Putamen (tissue), 1 donor: Measurements from ENCODE around the gene FAXC.
A peak's percentile ranks its signal among the peaks of the same experiment; 100 is the strongest.
"Not testable (repeated sequence)": the region's sequence is repeated elsewhere in the genome, so short reads cannot be mapped to it uniquely, and the experiment has no call there.

Experiments used
- DNase-seq: peaks from one replicate; pipeline ENCODE4 v3.0.0-alpha.2; 2016; ENCODE audit warnings: low spot score

The FAXC gene

DNA sequence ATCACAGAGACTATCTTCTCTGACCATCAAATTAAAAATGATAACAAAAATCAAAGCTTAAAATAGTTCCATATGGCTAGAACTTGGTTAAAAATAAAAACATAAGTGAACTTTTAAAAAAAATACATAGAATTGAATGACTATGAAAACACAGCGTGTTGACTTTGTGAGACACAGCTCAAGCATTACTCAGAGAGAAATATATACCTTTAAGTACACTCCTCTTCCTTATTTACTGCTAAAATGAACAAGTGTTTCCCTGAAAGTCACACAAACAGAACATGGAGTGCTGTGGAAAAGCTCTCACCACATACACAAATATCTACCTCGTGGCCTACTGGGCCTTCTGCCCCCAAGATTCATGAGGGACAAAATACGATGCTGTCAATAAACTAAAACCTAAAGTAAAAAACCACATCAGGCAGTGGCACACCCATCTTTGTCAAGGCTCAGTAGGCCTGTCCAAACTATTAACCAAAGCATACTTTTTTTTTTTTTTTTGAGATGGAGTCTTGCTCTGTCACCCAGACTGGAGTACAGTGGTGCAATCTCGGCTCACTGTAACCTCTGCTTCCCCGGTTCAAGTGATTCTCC lies 7.5 kb downstream of the FAXC start:
- DNase-seq = no peak

DNA sequence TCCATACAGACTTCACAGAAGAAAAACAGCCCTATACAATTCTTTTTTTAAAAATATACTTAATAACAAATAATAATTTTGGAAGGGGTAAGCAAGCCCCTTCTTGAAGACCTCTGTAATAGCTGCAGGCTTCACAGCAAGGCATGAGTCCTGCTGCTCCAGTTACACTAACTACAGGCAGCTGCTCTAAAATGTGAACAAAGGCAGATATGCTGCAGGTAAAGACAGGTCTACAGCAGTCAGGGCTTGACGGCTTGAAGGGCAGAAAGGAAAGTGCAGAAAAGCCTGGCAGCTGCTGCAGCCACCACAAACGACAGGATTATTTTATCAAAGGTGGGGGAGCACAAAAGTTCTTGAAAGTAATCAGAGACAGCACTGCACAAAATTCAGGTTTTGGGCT lies 11.3 kb downstream of the FAXC start:
- DNase-seq = no peak

DNA sequence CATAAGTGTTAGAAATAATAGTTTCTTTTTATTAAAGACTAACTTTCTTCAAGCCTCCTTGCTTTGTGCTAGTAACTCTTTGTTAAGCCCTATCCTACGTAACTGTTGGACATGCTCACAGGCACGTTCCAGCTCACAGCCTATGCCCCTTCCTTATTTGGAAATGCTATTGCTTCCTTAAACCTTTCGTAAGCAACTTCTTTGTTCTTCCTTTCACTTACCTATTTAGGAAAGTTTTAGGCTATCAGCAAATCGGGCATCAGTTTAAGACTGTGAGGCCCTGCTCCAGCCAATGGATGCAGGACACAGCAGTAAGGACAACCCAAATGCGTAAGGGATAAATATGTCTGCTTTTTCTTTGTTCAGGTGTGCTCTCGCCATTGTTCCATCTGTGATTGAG lies 14.2 kb downstream of the FAXC start:
- DNase-seq = not testable (repeated sequence)

DNA sequence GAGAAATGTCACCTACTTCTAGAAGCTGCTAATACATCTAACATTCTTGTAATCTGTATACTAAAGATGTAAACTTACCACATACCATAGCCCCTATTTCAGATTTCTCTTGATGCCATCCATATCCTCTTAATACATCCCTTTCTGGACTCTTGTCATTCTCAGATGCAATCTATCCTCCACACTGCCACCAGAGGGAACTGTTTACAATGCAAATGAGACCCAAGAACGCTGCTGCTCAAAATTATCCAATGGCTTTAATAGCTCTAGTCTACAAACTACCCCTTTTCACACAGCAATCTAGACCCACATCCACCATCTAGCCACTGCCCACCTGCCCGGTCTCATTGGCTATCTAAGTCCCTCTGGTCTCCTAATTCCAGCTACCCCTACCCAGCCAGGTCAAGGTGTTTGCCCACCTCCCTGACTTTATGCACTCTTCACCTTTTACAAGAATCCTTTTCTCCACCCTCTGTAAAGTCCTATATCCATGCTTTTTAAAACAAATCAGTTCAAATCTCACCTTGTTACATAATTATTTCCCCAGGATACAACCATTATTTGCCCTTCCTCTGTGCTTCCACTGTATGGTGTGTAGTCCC lies 14.8 kb downstream of the FAXC start:
- peak; percentile 38 for DNase-seq

- DNase-seq = no peak
Observed at GRCh38 chr6:99333068-99333467, 16.4 kb downstream of the FAXC start.

DNA sequence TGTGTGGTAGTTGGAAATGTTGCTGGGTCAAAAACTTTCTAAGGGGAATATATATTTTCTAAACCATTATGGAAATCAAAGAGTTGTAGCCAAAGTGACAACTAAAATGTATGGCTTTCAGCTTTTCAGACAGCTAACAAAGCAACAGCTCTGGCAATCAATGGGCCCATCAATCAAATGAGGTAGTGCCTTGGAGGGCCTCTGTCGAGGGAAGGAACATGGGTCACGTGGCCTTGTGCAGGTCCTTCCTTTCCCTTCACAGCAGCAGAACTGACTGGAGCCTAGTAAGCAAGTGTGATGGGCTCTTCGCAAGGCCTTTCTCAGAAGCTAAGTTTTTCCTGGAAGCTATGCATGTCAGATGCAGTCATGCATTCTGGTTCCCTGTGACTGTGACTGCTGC lies 17.9 kb downstream of the FAXC start:
- DNase-seq = no peak

- peak; percentile 57 for DNase-seq
Observed at GRCh38 chr6:99330159-99330558, 19.3 kb downstream of the FAXC start.

GRCh38 chr6:99324996-99325395 lies 24.5 kb downstream of the FAXC start:
- DNase-seq = no peak

- no peak for DNase-seq
Observed at GRCh38 chr6:99318566-99318965, 30.9 kb downstream of the FAXC start.

DNA sequence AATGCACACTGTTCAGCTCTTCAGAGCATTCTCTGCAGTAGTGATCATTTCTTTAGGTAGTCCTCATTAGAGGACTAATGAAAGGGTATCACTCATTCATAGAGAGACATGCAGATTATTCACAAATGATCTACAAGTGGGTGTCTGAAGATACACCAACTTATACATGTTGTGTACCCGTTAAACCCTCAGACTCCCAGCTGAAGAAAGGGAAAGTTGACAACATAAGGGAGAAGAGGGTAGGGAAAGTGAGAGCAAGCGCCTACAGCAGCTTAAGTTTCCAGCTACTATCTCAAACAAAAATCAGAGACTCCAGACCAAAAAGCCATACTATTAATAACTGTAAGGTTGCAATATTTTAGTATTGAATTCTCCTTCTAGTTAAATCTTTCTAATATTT lies 37.1 kb downstream of the FAXC start:
- no peak for DNase-seq

DNA sequence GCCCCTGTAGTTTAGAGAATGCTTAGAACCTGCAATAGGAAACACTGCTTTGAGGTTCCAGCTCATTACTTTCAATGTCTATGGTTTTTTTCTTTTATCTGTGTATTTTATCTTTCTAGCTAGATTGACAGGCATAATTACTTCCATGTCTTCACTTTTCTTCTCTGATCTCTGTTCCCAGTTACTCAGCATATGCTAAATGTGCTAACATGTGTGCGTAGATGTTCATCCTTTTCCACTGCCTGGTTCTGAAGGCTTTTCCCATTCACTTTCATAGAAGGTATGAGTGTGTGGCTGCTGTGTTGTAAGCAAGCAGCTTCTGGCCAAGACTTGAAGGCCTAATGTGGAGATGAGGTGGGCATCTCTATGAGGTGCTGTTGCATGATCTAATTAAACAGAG lies 38.9 kb downstream of the FAXC start:
- no peak for DNase-seq

DNA sequence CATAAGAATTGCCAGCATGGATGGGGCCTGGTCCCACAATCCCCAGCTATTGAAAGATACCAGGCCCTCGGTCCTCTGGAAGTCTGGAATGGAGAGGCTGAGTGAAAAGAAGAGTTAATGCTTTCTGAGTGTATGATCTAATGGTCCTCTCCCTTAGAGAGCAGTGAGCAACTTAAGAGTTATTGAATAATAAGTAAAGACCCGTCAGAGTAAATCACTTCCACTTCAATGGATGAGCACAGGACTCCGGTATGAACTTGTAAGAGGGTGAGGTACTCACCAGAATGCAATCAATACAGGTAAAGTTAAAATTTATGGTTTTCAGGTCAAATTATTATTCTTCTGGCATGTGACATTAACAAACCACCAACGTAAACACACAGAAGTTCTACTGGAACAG lies 39.9 kb downstream of the FAXC start:
- DNase-seq = no peak

GRCh38 chr6:99308788-99309187 lies 40.7 kb downstream of the FAXC start:
- no peak for DNase-seq

DNA sequence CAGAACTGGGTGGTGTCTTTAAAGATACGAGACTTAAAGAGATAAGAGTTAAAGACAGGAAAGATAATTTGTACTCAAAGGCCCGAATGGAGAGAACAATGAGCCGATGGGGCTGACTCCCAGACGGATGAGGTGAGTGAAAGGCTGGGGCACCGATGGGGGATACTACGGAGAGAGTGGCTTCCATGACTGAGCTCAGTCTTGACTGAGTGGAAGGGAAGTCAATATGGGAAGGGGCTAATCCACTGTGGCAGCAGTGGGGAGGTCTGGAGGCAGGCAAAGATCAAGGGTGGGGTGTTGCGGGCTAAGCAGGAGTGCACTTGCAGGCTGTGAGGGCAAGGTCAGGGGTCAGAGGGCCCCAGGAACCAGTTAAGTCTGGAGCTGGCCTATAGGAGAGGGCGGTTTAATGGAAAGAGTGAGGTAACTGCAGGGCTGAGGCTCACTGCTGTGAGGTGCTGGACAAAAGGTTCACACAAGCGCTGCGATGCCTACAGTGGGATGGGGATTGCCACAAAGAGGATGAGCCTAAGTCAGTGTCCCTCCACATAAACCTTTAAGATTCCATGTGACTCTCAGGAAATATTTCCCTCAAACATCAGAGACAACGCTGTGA lies 42.1 kb downstream of the FAXC start:
- DNase-seq = no peak

- no peak for DNase-seq
Observed at GRCh38 chr6:99306341-99306740, 43.1 kb downstream of the FAXC start.

DNA sequence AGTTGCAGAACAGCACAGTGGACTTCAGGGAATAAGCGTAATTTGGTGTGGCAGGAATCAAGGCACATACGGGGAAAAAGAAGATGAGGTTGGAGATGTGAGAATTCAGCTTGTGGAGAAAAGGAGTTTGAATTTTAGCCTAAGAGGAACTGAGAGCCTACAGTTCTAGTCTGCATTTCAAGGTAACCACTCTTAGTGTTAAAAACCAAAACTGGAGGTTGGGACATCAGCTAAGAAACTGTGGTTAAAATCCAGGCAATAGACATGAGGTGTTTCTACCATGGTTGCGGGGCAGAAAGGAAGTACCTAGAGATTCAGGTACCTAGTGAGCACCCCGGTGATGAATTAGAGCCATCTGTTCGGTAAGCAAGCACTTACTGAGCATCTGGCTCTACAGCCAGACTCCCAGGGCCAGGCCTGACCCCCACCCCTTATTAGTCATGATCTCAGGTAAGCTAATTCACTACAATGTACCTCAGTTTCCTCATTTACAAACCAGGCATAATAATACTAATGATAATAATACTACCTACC lies 44.4 kb downstream of the FAXC start:
- no peak for DNase-seq

GRCh38 chr6:99297415-99297814 lies 52.1 kb downstream of the FAXC start:
- no peak for DNase-seq

DNA sequence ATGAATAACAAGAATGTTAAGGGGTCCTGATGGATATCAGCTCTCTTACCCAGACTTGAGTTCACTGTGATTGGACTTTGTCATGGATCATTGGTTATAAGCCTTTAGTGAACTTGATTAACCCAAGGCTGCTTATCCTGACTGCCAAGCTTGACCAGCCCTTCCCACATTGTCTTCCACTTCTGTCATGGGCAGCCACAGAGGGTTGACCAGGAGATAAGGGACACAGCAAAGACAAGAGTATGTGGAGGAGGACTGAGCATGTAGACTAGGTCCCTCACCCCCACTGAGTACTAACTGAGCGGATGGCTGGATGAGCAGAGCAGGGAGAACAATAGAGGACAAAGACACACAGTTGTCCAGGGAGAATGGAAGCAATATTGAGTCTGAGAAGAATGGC lies 52.5 kb downstream of the FAXC start:
- no peak for DNase-seq

DNA sequence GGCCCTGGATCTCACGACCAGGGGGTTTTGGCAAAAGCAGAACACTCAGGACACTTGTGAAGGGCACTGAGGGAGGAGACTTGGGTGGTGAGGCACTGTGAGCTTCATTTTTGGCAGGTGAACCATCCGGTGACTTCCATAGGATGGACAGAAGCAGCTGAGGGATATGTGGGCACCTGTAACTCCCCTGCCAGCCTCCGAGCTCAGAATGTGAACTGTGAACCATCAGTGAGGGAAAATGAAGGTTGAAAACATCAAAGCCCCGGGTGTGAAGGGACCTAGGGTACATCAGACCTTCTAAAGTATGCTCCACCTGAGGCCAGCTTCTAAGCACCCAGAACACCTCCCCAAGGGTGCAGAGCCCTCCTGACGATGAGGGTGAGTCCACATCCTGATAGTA lies 53.2 kb downstream of the FAXC start:
- DNase-seq = no peak

DNA sequence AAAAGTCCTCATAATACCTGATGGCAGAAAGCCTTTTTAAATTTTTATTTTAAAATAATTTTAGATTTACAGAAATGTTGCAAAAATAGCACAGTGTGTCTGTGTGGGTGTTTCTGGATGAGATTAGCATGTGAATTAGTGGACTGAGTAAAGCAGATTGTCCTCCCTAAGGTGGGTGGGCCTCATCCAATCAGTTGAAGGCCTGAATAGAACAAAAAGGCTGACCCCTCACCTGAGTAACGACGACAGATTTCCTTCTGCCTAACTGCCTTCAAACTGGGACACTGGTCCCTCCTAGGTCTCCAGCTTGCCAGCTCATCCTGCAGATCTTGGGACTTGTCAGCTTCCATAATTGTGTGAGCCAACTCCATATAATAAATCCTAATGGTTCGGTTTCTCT lies 54.2 kb downstream of the FAXC start:
- no peak for DNase-seq

DNA sequence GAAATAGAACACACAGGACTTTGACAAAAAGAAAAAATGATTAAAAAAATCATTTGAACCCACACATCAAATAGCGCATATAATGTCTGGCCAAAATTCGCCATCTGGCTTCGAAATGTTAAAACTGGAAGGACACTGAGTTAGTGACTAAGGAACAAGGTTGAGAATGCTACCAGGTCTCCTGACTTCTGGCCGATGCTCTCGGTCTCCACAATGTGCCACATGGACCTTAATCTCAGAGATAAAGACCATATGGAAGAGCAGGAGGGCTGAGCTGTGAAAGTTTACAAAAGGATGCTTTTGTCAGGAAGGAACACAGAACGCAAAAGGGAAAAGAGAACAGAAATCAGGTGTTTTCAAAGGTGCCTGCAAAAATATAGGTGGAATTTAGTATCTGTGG lies 54.7 kb downstream of the FAXC start:
- no peak for DNase-seq

DNA sequence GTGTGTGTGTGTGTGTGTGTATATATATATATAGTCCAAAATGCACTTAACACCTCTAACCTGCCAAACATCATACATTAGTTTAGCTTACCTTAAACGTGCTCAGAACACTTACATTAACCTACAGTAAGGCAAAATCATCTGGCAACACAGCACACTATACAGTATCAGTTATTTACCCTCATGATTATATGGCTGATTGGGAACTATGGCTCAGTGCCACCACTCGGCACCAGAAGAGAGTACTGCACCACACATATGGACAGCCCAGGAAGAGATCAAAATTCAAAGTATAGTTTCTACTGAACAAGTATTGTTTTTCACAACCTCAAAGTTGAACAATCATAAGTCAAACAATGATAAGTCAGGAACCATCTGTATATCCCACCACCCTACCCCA lies 59.8 kb downstream of the FAXC start:
- DNase-seq = no peak

DNA sequence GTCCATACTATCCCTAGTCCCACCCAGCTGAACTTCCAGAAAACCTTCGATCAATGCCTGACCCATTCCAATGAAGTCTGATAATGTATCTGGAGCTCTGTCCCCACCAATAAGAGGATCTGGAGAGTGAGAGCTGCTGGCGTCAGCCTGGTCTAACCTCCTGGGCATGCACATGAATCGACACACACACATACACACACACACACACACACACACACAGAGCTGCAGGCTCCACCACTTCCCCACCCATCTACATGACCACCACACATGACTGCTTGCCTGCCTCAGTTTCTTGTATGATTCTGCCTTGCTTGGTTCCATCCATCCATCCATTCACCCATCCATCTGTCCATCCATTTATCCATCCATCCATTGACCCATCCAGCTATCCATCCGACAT lies 60.8 kb downstream of the FAXC start:
- DNase-seq = no peak

DNA sequence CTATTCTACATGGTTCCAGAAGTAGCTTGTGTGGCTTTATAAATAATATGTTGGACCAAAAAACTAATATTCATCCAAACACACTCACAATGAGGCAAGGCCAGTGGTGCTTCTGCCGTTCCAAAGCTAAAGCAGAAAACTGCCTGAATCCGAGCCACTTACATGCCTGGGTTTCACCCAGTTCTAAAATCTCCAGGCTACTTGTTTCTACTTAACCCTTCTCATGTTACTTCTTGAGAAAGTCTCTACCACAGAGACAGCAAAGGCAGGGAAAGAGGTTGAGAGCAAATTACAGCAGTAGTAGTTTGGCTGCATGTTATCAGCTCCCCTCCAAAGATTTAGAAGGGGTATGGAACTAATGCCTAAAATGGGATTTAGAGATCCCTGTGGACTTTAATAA lies 62.0 kb downstream of the FAXC start:
- no peak for DNase-seq
